IPS-18a (cell line): Measurements from ENCODE around the gene UCN2.

ENCODE experiments used
- H3K27ac ChIP-seq: one replicate; pipeline ENCODE4 v1.5.1; 2013; ENCODE audit warnings: low read length
- H3K27me3 ChIP-seq: one replicate; pipeline ENCODE4 v1.6.1; 2013; ENCODE audit warnings: mild to moderate bottlenecking, low read length; ENCODE audit not compliant: control insufficient read depth, insufficient read depth
- H3K36me3 ChIP-seq: one replicate; pipeline ENCODE4 v1.6.1; 2013; ENCODE audit warnings: low read depth, low read length; ENCODE audit not compliant: control insufficient read depth
- H3K4me1 ChIP-seq: one replicate; pipeline ENCODE4 v1.6.1; 2013; ENCODE audit warnings: low read depth, low read length; ENCODE audit not compliant: control insufficient read depth
- H3K4me3 ChIP-seq: one replicate; pipeline ENCODE4 v1.5.1; 2013; ENCODE audit warnings: low read length
- H3K9ac ChIP-seq: one replicate; pipeline ENCODE4 v1.6.1; 2013; ENCODE audit warnings: mild to moderate bottlenecking, low read length, moderate library complexity
- H3K9me3 ChIP-seq: one replicate; pipeline ENCODE4 v1.6.1; 2013; ENCODE audit warnings: low read depth, low read length; ENCODE audit not compliant: control insufficient read depth

UCN2 gene

GRCh38 chr3:48563382-48563918 lies at the start of gene UCN2:
TSS of gene UCN2 (minus strand) at chr3:48563781. CDS start at chr3:48563124, 657 bp downstream.
- Histone ChIP-seq H3K36me3 (no peaks in the 10 kb centered on the region), H3K9me3 (no peaks in the 10 kb centered on the region), H3K27ac (no peak within 1 kb of the TSS), H3K4me3 (no peak within 1 kb of the TSS), H3K9ac (no peak within 1 kb of the TSS), H3K27me3 (no peaks in the 10 kb centered on the region), H3K4me1 (peaks cover 30% of the 10 kb centered on the region)

- Histone ChIP-seq H3K9me3 (peaks cover 5% of the 10 kb centered on the region), H3K4me3 (no peak overlapping the region), H3K27ac (no peak overlapping the region), H3K36me3 (no peaks in the 10 kb centered on the region), H3K27me3 (no peaks in the 10 kb centered on the region), H3K4me1 (no peaks in the 10 kb centered on the region), H3K9ac (no peak overlapping the region)
Observed at GRCh38 chr3:48612309-48612708, 48.7 kb upstream of the UCN2 start.

GRCh38 chr3:48609088-48610005 lies 45.8 kb upstream of the UCN2 start, which contains the start of gene UQCRC1:
TSS of gene UQCRC1 (minus strand) at chr3:48609646. CDS start at chr3:48609620, 26 bp downstream.
- Histone ChIP-seq H3K4me3 (peak within 1 kb of the TSS; percentile 92), H3K9me3 (no peaks in the 10 kb centered on the region), H3K36me3 (peaks cover 18% of the 10 kb centered on the region), H3K4me1 (no peaks in the 10 kb centered on the region), H3K27ac (peak within 1 kb of the TSS; percentile 30), H3K9ac (peak within 1 kb of the TSS; percentile 88), H3K27me3 (no peaks in the 10 kb centered on the region)

- Histone ChIP-seq H3K36me3 (peaks cover 36% of the 10 kb centered on the region), H3K9ac (no peak overlapping the region), H3K27me3 (no peaks in the 10 kb centered on the region), H3K9me3 (no peaks in the 10 kb centered on the region), H3K4me3 (no peak overlapping the region), H3K4me1 (no peaks in the 10 kb centered on the region), H3K27ac (no peak overlapping the region)
Observed at GRCh38 chr3:48607519-48607918, 43.9 kb upstream of the UCN2 start.

- H3K27ac ChIP-seq: no peak overlapping the region
- H3K9ac ChIP-seq: no peak overlapping the region
- H3K36me3 ChIP-seq: peaks cover 88% of the 10 kb centered on the region
- no peak overlapping the region for H3K4me3 ChIP-seq
- no peaks in the 10 kb centered on the region for H3K27me3 ChIP-seq
- H3K9me3 ChIP-seq: no peaks in the 10 kb centered on the region
- no peaks in the 10 kb centered on the region for H3K4me1 ChIP-seq
Observed at GRCh38 chr3:48601622-48601994, 38.0 kb upstream of the UCN2 start.

- no peaks in the 10 kb centered on the region for H3K27me3 ChIP-seq
- H3K4me3 ChIP-seq: no peak overlapping the region
- peaks cover 86% of the 10 kb centered on the region for H3K36me3 ChIP-seq
- peaks cover under 1% of the 10 kb centered on the region for H3K4me1 ChIP-seq
- H3K9ac ChIP-seq: no peak overlapping the region
- no peak overlapping the region for H3K27ac ChIP-seq
- H3K9me3 ChIP-seq: no peaks in the 10 kb centered on the region
Observed at GRCh38 chr3:48600711-48601621, 37.4 kb upstream of the UCN2 start.

- H3K4me1 ChIP-seq: peaks cover 6% of the 10 kb centered on the region
- H3K27me3 ChIP-seq: no peaks in the 10 kb centered on the region
- H3K27ac ChIP-seq: no peak overlapping the region
- H3K9ac ChIP-seq: no peak overlapping the region
- H3K4me3 ChIP-seq: no peak overlapping the region
- no peaks in the 10 kb centered on the region for H3K9me3 ChIP-seq
- peaks cover 73% of the 10 kb centered on the region for H3K36me3 ChIP-seq
Observed at GRCh38 chr3:48599509-48600285, 36.1 kb upstream of the UCN2 start.

GRCh38 chr3:48599077-48599501 lies 35.5 kb upstream of the UCN2 start:
- Histone ChIP-seq H3K4me1 (peaks cover 6% of the 10 kb centered on the region), H3K27ac (no peak overlapping the region), H3K9me3 (no peaks in the 10 kb centered on the region), H3K9ac (no peak overlapping the region), H3K27me3 (no peaks in the 10 kb centered on the region), H3K4me3 (no peak overlapping the region), H3K36me3 (peaks cover 67% of the 10 kb centered on the region)

- Histone ChIP-seq H3K4me1 (peaks cover 6% of the 10 kb centered on the region), H3K4me3 (no peak overlapping the region), H3K36me3 (peaks cover 61% of the 10 kb centered on the region), H3K9ac (no peak overlapping the region), H3K27ac (no peak overlapping the region), H3K9me3 (no peaks in the 10 kb centered on the region), H3K27me3 (no peaks in the 10 kb centered on the region)
Observed at GRCh38 chr3:48598323-48599076, 34.9 kb upstream of the UCN2 start.

GRCh38 chr3:48597408-48597800 lies 33.8 kb upstream of the UCN2 start:
- no peaks in the 10 kb centered on the region for H3K27me3 ChIP-seq
- H3K36me3 ChIP-seq: peaks cover 50% of the 10 kb centered on the region
- H3K9ac ChIP-seq: no peak overlapping the region
- peaks cover 6% of the 10 kb centered on the region for H3K4me1 ChIP-seq
- H3K9me3 ChIP-seq: no peaks in the 10 kb centered on the region
- H3K4me3 ChIP-seq: no peak overlapping the region
- no peak overlapping the region for H3K27ac ChIP-seq
